ENCODE results near the gene SUPT5H.

The SUPT5H gene

GRCh38 chr19:39415111-39416046, 30.0 kb upstream of the SUPT5H start:
- TF ChIP-seq CTCF (IDR thresholded peaks at IDR 0.05), result no peak

GRCh38 chr19:39416152-39417120, 28.9 kb upstream of the SUPT5H start:
- TF ChIP-seq CTCF (IDR thresholded peaks at IDR 0.05), result no peak

- no peak for TF ChIP-seq CTCF (IDR thresholded peaks at IDR 0.05)
Measured at GRCh38 chr19:39417463-39418181, 27.8 kb upstream of the SUPT5H start.

GRCh38 chr19:39419003-39419402, 26.4 kb upstream of the SUPT5H start:
- no peak for TF ChIP-seq CTCF (IDR thresholded peaks at IDR 0.05)

- no peak for TF ChIP-seq CTCF (IDR thresholded peaks at IDR 0.05)
Measured at GRCh38 chr19:39420769-39421168, 24.6 kb upstream of the SUPT5H start.

- TF ChIP-seq CTCF (IDR thresholded peaks at IDR 0.05), result no peak
Measured at GRCh38 chr19:39422020-39422419, 23.4 kb upstream of the SUPT5H start.

All from LNCAP (cell line).